Liver (tissue), 9 donors: ENCODE data around the gene ZFX. TPM values are rescaled to one million over a fixed set of nuclear protein-coding genes. Genes with fewer than 3 reads are reported as not detected.

Experiments used
- DNase-seq: peaks from one replicate; pipeline ENCODE4 v3.0.0-alpha.2; 2017; ENCODE audit warnings: low spot score
- H3K27ac ChIP-seq, 2 donors: one replicate each; pipeline ENCODE4 v1.7.0; 2013; ENCODE audit warnings: inconsistent platforms in 2 of 2, low read length in 2 of 2, control low read depth in 1 of 2, low read depth in 1 of 2, mild to moderate bottlenecking in 1 of 2
- H3K27me3 ChIP-seq, 4 donors: one replicate each; pipeline versions ENCODE4 v1.6.1 to v1.7.0; 2013; ENCODE audit warnings: low read length in 3 of 4, inconsistent platforms in 1 of 4, mild to moderate bottlenecking in 1 of 4, moderate library complexity in 1 of 4; ENCODE audit not compliant: control insufficient read depth in 4 of 4, insufficient read depth in 4 of 4
- H3K36me3 ChIP-seq, 4 donors: one replicate each; pipeline versions ENCODE4 v1.6.1 to v1.7.0; 2013; ENCODE audit warnings: low read length in 3 of 4, mild to moderate bottlenecking in 3 of 4, low read depth in 1 of 4, moderate library complexity in 1 of 4; ENCODE audit not compliant: control insufficient read depth in 4 of 4, insufficient read depth in 3 of 4
- H3K4me1 ChIP-seq, 4 donors: one replicate each; pipeline versions ENCODE4 v1.6.1 to v1.7.0; 2013; ENCODE audit warnings: low read length in 3 of 4, mild to moderate bottlenecking in 3 of 4, moderate library complexity in 1 of 4; ENCODE audit not compliant: control insufficient read depth in 4 of 4, insufficient read depth in 4 of 4
- H3K4me3 ChIP-seq, 3 donors: one replicate each; pipeline versions ENCODE4 v1.6.1 to v1.7.0; 2013; ENCODE audit warnings: low read length in 3 of 3, control low read depth in 1 of 3, low read depth in 1 of 3, mild to moderate bottlenecking in 1 of 3
- H3K9ac ChIP-seq, 2 donors: one replicate each; pipeline ENCODE4 v1.7.0; 2013; ENCODE audit warnings: low read length in 2 of 2, mild to moderate bottlenecking in 2 of 2, moderate library complexity in 2 of 2, control low read depth in 1 of 2, low read depth in 1 of 2
- H3K9me3 ChIP-seq, 4 donors: one replicate each; pipeline versions ENCODE4 v1.6.1 to v1.7.0; 2013; ENCODE audit warnings: low read length in 3 of 4; ENCODE audit not compliant: control insufficient read depth in 4 of 4
- ATF3 ChIP-seq: IDR thresholded peaks from 2 replicates; pipeline ENCODE4 v1.6.1; 2016; ENCODE audit warnings: antibody characterized with exemption
- CTCF ChIP-seq: fragments of 150-350 bp; IDR thresholded peaks from 2 replicates; pipeline ENCODE4 v1.5.1; 2017; ENCODE audit warnings: improper control_type of control experiment, low read depth, low read length; ENCODE audit not compliant: missing input control
- EGR1 ChIP-seq, 2 donors: IDR thresholded peaks; 2 replicates each; pipeline ENCODE4 v1.6.1; 2016 to 2018; ENCODE audit warnings: antibody characterized with exemption in 2 of 2, low read depth in 2 of 2
- FOXA1 ChIP-seq: IDR thresholded peaks from 2 replicates; pipeline ENCODE4 v1.6.1; 2016; ENCODE audit warnings: antibody characterized with exemption
- FOXA2 ChIP-seq: IDR thresholded peaks from 2 replicates; pipeline ENCODE4 v1.6.1; 2016; ENCODE audit warnings: antibody characterized with exemption
- GABPA ChIP-seq, 2 donors: IDR thresholded peaks in 1 of 2; conservative IDR thresholded peaks in 1 of 2; 2 replicates each; pipeline ENCODE4 v1.6.1; 2016; ENCODE audit warnings: antibody characterized with exemption in 2 of 2, mild to moderate bottlenecking in 1 of 2, moderate library complexity in 1 of 2
- HNF4A ChIP-seq, 2 donors: conservative IDR thresholded peaks; 2 replicates each; pipeline ENCODE4 v1.6.1; 2016; ENCODE audit warnings: antibody characterized with exemption in 2 of 2, mild to moderate bottlenecking in 2 of 2
- HNF4G ChIP-seq: IDR thresholded peaks from 2 replicates; pipeline ENCODE4 v1.6.1; 2016; ENCODE audit warnings: antibody characterized with exemption
- JUND ChIP-seq, 2 donors: IDR thresholded peaks; 2 replicates each; pipeline ENCODE4 v1.6.1; 2016; ENCODE audit warnings: antibody characterized with exemption in 2 of 2
- NR2F2 ChIP-seq: IDR thresholded peaks from 2 replicates; pipeline ENCODE4 v1.6.1; 2016; ENCODE audit warnings: antibody characterized with exemption
- RAD21 ChIP-seq, 2 donors: IDR thresholded peaks; 2 replicates each; pipeline ENCODE4 v1.6.1; 2016; ENCODE audit warnings: antibody characterized with exemption in 2 of 2, mild to moderate bottlenecking in 2 of 2
- REST ChIP-seq: IDR thresholded peaks from 2 replicates; pipeline ENCODE4 v1.6.1; 2016; ENCODE audit warnings: antibody characterized with exemption, mild to moderate bottlenecking
- RXRA ChIP-seq, 2 donors: IDR thresholded peaks; 2 replicates each; pipeline ENCODE4 v1.6.1; 2017 to 2018; ENCODE audit warnings: antibody characterized with exemption in 2 of 2, mild to moderate bottlenecking in 1 of 2
- SP1 ChIP-seq: IDR thresholded peaks from 2 replicates; pipeline ENCODE4 v1.6.1; 2018; ENCODE audit warnings: antibody characterized with exemption, mild to moderate bottlenecking
- TAF1 ChIP-seq: conservative IDR thresholded peaks from 2 replicates; pipeline ENCODE4 v1.6.1; 2016; ENCODE audit warnings: antibody characterized with exemption, mild to moderate bottlenecking
- YY1 ChIP-seq: IDR thresholded peaks from 2 replicates; pipeline ENCODE4 v1.6.1; 2016; ENCODE audit warnings: antibody characterized with exemption, mild to moderate bottlenecking
- WGBS: extraction: QIAGEN DNeasy Blood & Tissue Kit; methylation state at CpG from one replicate; pipeline ENCODE4 v1.1.7; 2013; 5-methylcytosine and 5-hydroxymethylcytosine counted together
- polyA plus RNA-seq, 2 donors: library from polyadenylated mRNA; stranded (reverse) in 1 of 2; unstranded in 1 of 2; fragments of 200-250 nt in 1 of 2; fragments of >200 nt in 1 of 2; fragmentation: Nextera tagmentation in 1 of 2; extraction: Ambion mirVana in 1 of 2; gene quantifications; one replicate each; pipeline versions ENCODE4 v1.2.1 to v1.2.3, GENCODE V29; 2013 to 2015
- total RNA-seq, 2 donors: library from RNA; depleted of rRNA; stranded (reverse); fragments of >200 nt; gene quantifications; one replicate each; pipeline ENCODE4 v1.2.3, GENCODE V29; 2014
- TF ChIP-seq, protein P1 (sequence below): IDR thresholded peaks from 2 replicates; pipeline ENCODE4 v1.6.1; 2016; ENCODE audit warnings: antibody characterized with exemption
- TF ChIP-seq, protein P2 (sequence below): IDR thresholded peaks from 2 replicates; pipeline ENCODE4 v1.6.1; 2016; ENCODE audit warnings: antibody characterized with exemption
- donor health status: healthy.
- donor health status: healthy.
- donor health status: healthy.
- donor health status: healthy.
- donor health status: healthy.

ZFX gene
- total and polyA plus RNA-seq, 4 donors = 3.8 to 50.0 (median 19.0) TPM

DNA sequence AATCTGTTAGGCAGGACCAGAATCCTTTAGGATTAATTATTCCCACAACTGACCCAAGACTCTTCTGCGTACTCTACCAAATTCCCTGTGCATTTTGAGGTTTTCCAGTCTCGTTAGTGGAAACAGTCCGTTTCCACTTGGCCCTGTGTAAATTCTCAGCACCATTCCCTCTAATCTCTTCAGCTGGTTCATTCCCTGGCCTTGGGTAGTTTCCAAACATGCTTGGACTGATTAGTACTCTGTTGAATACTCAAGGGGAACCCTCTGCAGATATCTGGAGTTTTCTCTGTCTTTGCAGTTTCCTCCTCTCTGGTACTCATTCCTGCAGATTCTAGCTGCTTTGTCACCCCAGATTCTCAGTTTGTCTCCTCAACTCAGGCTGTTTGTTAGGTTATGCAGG is 80.4 kb downstream of the ZFX start:
- Histone ChIP-seq H3K4me3 (no peak overlapping the region), H3K36me3 (no peaks in the 10 kb centered on the region), H3K27ac (no peak overlapping the region), H3K4me1 (peaks cover 0 to 2% (median 0%) of the 10 kb centered on the region in 4 donors), H3K9ac (no peak overlapping the region), H3K9me3 (peaks cover 0 to 2% (median 0%) of the 10 kb centered on the region in 4 donors), H3K27me3 (no peaks in the 10 kb centered on the region)
- WGBS = 84% methylated on average over 3 of the region's 3 CpGs
- DNase-seq = no peak
- TF ChIP-seq GABPA (IDR thresholded peaks at IDR 0.05 in 1 of 2, conservative IDR thresholded peaks at IDR 0.05 in 1 of 2) = no peak
- no peak for TF ChIP-seq JUND (IDR thresholded peaks at IDR 0.05)
- no peak for TF ChIP-seq SP1
- TF ChIP-seq RAD21 (IDR thresholded peaks at IDR 0.05) = no peak
- no peak for TF ChIP-seq HNF4G
- TF ChIP-seq HNF4A (conservative IDR thresholded peaks at IDR 0.05) = no peak
- TF ChIP-seq TAF1 = no peak
- TF ChIP-seq RXRA (IDR thresholded peaks at IDR 0.05) = no peak
- TF ChIP-seq FOXA2 = no peak
- no peak for TF ChIP-seq REST
- no peak for TF ChIP-seq CTCF
- TF ChIP-seq, protein P1, sequence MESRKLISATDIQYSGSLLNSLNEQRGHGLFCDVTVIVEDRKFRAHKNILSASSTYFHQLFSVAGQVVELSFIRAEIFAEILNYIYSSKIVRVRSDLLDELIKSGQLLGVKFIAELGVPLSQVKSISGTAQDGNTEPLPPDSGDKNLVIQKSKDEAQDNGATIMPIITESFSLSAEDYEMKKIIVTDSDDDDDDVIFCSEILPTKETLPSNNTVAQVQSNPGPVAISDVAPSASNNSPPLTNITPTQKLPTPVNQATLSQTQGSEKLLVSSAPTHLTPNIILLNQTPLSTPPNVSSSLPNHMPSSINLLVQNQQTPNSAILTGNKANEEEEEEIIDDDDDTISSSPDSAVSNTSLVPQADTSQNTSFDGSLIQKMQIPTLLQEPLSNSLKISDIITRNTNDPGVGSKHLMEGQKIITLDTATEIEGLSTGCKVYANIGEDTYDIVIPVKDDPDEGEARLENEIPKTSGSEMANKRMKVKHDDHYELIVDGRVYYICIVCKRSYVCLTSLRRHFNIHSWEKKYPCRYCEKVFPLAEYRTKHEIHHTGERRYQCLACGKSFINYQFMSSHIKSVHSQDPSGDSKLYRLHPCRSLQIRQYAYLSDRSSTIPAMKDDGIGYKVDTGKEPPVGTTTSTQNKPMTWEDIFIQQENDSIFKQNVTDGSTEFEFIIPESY = no peak
- TF ChIP-seq YY1 = no peak
- TF ChIP-seq EGR1 (IDR thresholded peaks at IDR 0.05; ENCODE audit: low read depth in 2 of 2) = no peak
- TF ChIP-seq FOXA1 = no peak
- TF ChIP-seq ATF3 = no peak
- TF ChIP-seq, protein P2, sequence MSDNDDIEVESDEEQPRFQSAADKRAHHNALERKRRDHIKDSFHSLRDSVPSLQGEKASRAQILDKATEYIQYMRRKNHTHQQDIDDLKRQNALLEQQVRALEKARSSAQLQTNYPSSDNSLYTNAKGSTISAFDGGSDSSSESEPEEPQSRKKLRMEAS = no peak
- TF ChIP-seq NR2F2 = no peak
